Fibroblast of mammary gland (primary cell): ENCODE results near the gene ANKRD39.

ENCODE experiments used
- DNase-seq: peaks from one replicate; pipeline ENCODE4 v3.0.0-alpha.2; 2010; ENCODE audit warnings: low read depth
- H3K4me3 ChIP-seq: 2 replicates; pipeline ENCODE4 v1.5.1; 2011; ENCODE audit warnings: low read depth, mild to moderate bottlenecking, low read length, moderate library complexity; ENCODE audit not compliant: control insufficient read depth
- CTCF ChIP-seq: conservative IDR thresholded peaks from 2 replicates; pipeline ENCODE4 v1.5.1; 2011; ENCODE audit warnings: low read depth, low read length, inconsistent platforms; ENCODE audit not compliant: control insufficient read depth, insufficient read depth

ANKRD39 gene

GRCh38 chr2:96852667-96853066 is 5.1 kb downstream of the ANKRD39 start:
- TF ChIP-seq CTCF: no peak
- no peak overlapping the region for H3K4me3 ChIP-seq
- no peak for DNase-seq

GRCh38 chr2:96848264-96848663 is 9.6 kb downstream of the ANKRD39 start:
- no peak overlapping the region for H3K4me3 ChIP-seq
- DNase-seq: no peak
- no peak for TF ChIP-seq CTCF

GRCh38 chr2:96847586-96847985 is 10.2 kb downstream of the ANKRD39 start:
- no peak for TF ChIP-seq CTCF
- no peak overlapping the region for H3K4me3 ChIP-seq

GRCh38 chr2:96846825-96847224 is 11.0 kb downstream of the ANKRD39 start:
- DNase-seq: no peak
- no peak for TF ChIP-seq CTCF
- no peak overlapping the region for H3K4me3 ChIP-seq

More at GRCh38 chr2:96847586-96847985, 10.2 kb downstream of the ANKRD39 start:
- no peak for DNase-seq

GRCh38 chr2:96844405-96844808 is 13.4 kb downstream of the ANKRD39 start:
- no peak for TF ChIP-seq CTCF
- DNase-seq: no peak
- H3K4me3 ChIP-seq: no peak overlapping the region

- no peak for DNase-seq
- H3K4me3 ChIP-seq: no peak within 1 kb of the TSS
- TF ChIP-seq CTCF: no peak
Observed at GRCh38 chr2:96843538-96844268, 14.1 kb downstream of the ANKRD39 start, which contains the start of gene ANKRD23. Gene ANKRD23 (minus strand): TSS chr2:96844021. CDS start chr2:96843992, 29 bp downstream.
